Esophagus squamous epithelium (tissue), 4 donors: ENCODE measurements around the gene CASK.

Source experiments
- POLR2A ChIP-seq, 4 donors: fragments of 450-650 bp; IDR thresholded peaks; one replicate each; pipeline ENCODE4 v1.6.1; 2017; ENCODE audit warnings: antibody characterized with exemption in 4 of 4, mild to moderate bottlenecking in 4 of 4, moderate library complexity in 3 of 4
- TF ChIP-seq, protein P1 (sequence below), 6 experiments: fragments of 450-650 bp in 4 of 6; fragments of 200-600 bp in 2 of 6; sonication (generic) in 2 of 6; IDR thresholded peaks; one replicate each; pipeline ENCODE4 v1.5.1; 2016 to 2019; ENCODE audit warnings: antibody characterized with exemption in 6 of 6, mild to moderate bottlenecking in 4 of 6, moderate library complexity in 4 of 6

DNA sequence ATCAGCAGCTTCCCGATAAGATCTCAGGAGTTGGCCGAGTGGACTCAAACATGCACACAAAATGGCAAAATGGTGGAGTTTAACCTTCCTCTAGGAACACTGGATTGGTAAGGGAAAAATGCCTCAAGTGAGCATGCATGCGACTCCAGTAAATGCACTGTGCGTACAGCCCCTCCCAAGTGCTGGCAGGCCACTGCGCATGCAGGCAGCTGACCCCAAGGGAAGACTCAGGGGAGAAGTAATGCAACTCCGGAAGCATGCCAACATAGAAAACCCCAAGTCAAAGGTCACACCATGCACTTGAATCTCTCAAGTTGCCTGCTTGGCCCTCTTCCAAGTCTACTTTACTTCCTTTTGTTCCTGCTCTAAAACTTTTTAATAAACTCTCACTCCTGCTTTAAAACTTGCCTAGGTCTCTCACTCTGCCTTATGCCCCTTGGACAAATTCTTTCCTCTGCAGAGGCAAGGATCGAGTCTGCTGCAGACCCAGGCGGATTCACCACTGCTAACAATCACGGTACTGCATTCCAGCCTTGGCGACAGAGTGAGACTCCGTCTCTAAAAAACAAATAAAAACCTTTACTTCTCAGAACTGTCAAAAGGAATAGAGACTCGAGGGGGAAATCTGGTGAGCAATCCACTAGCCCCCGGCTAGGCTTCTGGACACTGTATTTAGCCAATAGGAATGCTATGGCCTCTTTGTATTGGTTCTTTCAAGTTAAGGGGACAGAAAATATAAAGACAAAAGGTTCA is 442.7 kb downstream of the CASK start:
- TF ChIP-seq, protein P1, sequence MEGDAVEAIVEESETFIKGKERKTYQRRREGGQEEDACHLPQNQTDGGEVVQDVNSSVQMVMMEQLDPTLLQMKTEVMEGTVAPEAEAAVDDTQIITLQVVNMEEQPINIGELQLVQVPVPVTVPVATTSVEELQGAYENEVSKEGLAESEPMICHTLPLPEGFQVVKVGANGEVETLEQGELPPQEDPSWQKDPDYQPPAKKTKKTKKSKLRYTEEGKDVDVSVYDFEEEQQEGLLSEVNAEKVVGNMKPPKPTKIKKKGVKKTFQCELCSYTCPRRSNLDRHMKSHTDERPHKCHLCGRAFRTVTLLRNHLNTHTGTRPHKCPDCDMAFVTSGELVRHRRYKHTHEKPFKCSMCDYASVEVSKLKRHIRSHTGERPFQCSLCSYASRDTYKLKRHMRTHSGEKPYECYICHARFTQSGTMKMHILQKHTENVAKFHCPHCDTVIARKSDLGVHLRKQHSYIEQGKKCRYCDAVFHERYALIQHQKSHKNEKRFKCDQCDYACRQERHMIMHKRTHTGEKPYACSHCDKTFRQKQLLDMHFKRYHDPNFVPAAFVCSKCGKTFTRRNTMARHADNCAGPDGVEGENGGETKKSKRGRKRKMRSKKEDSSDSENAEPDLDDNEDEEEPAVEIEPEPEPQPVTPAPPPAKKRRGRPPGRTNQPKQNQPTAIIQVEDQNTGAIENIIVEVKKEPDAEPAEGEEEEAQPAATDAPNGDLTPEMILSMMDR (IDR thresholded peaks at IDR 0.05) = no peak
- TF ChIP-seq POLR2A (IDR thresholded peaks at IDR 0.05) = no peak
